ENCODE data around the gene LAMTOR1. TPM values are rescaled to one million over a fixed set of nuclear protein-coding genes. Genes with fewer than 3 reads are reported as not detected.

LAMTOR1 gene
- total RNA-seq, 1 donor from 2014 or later: 87.2 TPM

DNA sequence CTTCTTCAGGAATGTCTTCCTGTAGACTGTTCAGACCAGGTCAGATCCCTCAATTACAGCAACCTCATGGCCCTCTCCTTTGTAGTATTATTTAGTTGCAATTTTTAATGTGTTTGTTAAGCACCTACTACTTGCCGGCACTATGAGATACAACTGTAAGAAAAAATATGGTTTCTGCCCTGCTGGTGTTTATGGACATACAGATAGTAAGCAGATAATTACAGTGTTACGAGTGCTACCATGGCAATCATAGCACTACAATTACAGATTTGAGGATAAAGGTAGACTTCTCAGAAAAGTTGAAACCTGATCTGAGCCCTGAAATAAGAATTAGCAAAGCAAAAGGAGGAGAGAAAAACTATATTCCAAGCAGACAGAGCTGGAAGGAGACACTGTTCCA is 19.7 kb downstream of the LAMTOR1 start:
- Mint-ChIP-seq H3K4me3 (no peak overlapping the region), H3K36me3 (ENCODE audit: low read depth) (peaks cover 17% of the 10 kb centered on the region), H3K9me3 (no peaks in the 10 kb centered on the region), H3K27ac (no peak overlapping the region), H3K27me3 (no peaks in the 10 kb centered on the region), H3K4me1 (peaks cover 28% of the 10 kb centered on the region)
- intact Hi-C loops (cut with micrococcal nuclease): loop anchor here (5.0 kb wide), 1 partner anchor 1899 kb away; the partner anchor contains the start of gene UCP2
- ATAC-seq (ENCODE audit: low read depth) (no peak), DNase-seq (no peak)
- TF ChIP-seq, protein P1, sequence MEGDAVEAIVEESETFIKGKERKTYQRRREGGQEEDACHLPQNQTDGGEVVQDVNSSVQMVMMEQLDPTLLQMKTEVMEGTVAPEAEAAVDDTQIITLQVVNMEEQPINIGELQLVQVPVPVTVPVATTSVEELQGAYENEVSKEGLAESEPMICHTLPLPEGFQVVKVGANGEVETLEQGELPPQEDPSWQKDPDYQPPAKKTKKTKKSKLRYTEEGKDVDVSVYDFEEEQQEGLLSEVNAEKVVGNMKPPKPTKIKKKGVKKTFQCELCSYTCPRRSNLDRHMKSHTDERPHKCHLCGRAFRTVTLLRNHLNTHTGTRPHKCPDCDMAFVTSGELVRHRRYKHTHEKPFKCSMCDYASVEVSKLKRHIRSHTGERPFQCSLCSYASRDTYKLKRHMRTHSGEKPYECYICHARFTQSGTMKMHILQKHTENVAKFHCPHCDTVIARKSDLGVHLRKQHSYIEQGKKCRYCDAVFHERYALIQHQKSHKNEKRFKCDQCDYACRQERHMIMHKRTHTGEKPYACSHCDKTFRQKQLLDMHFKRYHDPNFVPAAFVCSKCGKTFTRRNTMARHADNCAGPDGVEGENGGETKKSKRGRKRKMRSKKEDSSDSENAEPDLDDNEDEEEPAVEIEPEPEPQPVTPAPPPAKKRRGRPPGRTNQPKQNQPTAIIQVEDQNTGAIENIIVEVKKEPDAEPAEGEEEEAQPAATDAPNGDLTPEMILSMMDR (IDR thresholded peaks at IDR 0.05): no peak
- CTCF ChIA-PET: no interaction called here
- POLR2A ChIA-PET: no interaction called here

DNA sequence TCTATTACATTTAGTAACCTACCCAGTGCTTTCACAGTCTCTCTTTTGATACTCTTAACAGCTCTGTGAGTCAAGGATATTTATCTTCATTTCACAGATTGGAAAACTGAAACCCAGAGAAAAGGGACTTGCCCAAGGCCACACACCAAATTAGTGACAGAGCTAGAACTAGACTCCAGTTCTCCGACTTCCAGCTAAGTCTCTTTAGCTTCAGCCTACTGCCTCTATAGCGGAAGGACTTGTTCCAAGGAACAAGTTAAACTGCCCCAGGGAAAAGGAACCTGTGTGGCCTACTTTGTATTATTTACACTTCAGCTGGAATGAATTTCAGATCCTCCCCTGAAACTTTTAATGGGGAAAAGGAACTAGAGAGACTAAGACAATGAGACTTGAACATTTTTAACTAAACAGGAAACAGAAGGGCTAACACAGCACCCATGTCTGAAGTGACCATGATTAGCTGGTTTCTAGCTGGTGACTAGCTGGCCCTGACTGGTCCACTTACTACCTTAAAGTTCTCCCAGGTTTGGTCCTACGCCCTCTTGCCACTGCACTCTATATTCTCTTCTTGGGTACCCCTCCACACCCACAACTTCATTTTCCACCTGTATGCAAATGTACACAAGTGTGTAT is 21.2 kb downstream of the LAMTOR1 start:
- H3K4me3 Mint-ChIP-seq: peak overlapping the region; percentile 95
- CTCF ChIA-PET: interaction anchor here (1.2 to 2.0 kb wide), 3 partner anchors 9 to 63 kb away, joined by 4 to 17 read pairs (median 13); no protein-coding TSS in a partner anchor
- no peaks in the 10 kb centered on the region for H3K27me3 Mint-ChIP-seq
- intact Hi-C loops (cut with micrococcal nuclease): loop anchor here (5.0 kb wide), 1 partner anchor 1900 kb away; the partner anchor contains the start of gene UCP2
- DNase-seq (no peak), ATAC-seq (ENCODE audit: low read depth) (no peak)
- peaks cover 11% of the 10 kb centered on the region for H3K36me3 Mint-ChIP-seq (ENCODE audit: low read depth)
- H3K9me3 Mint-ChIP-seq: no peaks in the 10 kb centered on the region
- H3K4me1 Mint-ChIP-seq: peaks cover 34% of the 10 kb centered on the region
- TF ChIP-seq, protein P1 (IDR thresholded peaks at IDR 0.05): no peak
- H3K27ac Mint-ChIP-seq: peak overlapping the region; percentile 59
- POLR2A ChIA-PET: interaction anchor here (0.6 to 2.0 kb wide), 8 partner anchors 10 to 50 kb away, joined by 3 to 13 read pairs (median 4); partner anchors contain the start of genes ANAPC15 and LAMTOR1

DNA sequence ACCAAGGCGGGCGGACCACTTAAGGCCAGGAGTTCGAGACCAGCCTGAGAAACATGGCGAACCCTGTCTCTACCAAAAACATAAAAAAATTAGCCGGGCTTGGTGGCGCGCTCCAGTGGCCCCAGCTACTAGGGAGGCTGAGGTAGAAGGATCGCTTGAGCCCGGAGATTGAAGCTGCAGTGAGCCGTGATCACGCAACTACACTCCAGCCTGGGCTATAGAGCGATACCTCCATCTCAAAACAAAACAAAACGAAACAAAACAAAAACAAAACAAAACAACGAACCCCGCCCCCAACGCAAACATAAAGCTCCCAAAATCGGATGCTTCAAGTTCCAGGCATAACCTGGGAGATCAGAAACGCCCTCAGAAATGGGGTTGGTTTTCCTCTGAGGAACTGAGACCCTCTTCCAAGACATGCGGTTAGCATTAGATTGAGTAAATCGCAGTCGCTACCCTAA is 21.9 kb downstream of the LAMTOR1 start:
- H3K9me3 Mint-ChIP-seq: no peaks in the 10 kb centered on the region
- H3K27me3 Mint-ChIP-seq: no peaks in the 10 kb centered on the region
- peak overlapping the region; percentile 91 for H3K27ac Mint-ChIP-seq
- TF ChIP-seq, protein P1 (IDR thresholded peaks at IDR 0.05): no peak
- DNase-seq (no peak), ATAC-seq (ENCODE audit: low read depth) (no peak)
- peaks cover 11% of the 10 kb centered on the region for H3K36me3 Mint-ChIP-seq (ENCODE audit: low read depth)
- peak overlapping the region; percentile 95 for H3K4me3 Mint-ChIP-seq
- POLR2A ChIA-PET: interaction anchor here (0.6 to 2.0 kb wide), 6 partner anchors 21 to 49 kb away, joined by 3 to 13 read pairs (median 4); partner anchors contain the start of genes ANAPC15 and LAMTOR1
- intact Hi-C loops (cut with micrococcal nuclease): loop anchor here (5.0 kb wide), 1 partner anchor 1901 kb away; the partner anchor contains the start of gene UCP2
- CTCF ChIA-PET: interaction anchor here (1.2 to 2.0 kb wide), 3 partner anchors 9 to 63 kb away, joined by 4 to 17 read pairs (median 13); no protein-coding TSS in a partner anchor
- H3K4me1 Mint-ChIP-seq: peaks cover 35% of the 10 kb centered on the region

DNA sequence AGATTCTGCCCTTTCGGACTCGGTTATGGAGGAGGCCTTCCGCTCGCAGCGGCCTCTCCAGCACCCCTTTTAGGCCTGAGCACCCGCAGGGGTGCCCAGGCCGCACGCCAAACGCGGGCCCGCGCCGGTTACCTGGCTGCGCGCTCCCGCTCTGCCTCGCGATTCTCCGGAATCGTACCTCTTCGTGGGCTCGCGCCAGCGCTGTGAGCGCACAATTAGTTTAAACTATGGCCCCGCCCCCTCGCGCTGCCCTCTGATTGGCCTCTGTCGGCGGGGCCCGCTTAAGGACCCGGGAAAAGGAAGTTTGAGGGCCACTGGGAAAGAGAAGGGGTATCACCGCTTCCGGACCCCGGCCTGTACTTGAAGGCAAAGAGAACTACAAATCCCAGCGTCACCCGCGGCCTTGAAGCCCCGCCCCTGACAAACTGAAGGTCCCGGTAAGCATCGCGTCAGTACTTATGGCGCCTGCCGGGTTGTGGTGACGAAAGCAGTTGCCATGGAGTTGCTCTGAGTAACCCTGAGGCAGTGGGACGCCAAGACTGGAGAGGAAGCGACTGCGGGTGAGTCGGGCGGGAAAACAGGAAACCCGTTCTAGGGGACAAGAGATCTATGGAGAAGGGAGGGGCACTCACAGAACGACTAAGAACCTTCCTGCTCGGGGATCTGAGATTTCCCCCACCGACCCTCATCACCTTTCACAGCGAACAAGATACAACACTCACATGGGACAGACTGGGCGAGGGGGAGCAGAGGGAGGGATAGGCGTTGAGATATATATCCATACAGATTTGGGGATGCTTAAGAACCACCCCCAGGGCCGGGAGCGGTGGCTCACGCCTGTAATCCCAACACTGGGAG is 22.5 kb downstream of the LAMTOR1 start, which contains the start of the genes LRRC51 and NUMA1:
LRRC51 (plus strand) TSS at position 525 of the 858 bp plus-strand sequence. CDS start 8,234 bp downstream, outside the sequence.
NUMA1 (minus strand) TSS at position 217 of the 858 bp plus-strand sequence. CDS start 44,599 bp downstream, outside the sequence.
- ChIA-PET POLR2A (interaction anchor here (0.7 to 1.1 kb wide), 2 partner anchors 1297 to 1680 kb away, joined by 3 to 4 read pairs; partner anchors contain the start of gene RAB6A), CTCF (no interaction called here)
- DNase-seq: peak; percentile 94
- intact Hi-C loops (cut with micrococcal nuclease): loop anchor here (1.0 to 5.0 kb wide), 10 partner anchors 11 to 1902 kb away; partner anchors contain the start of genes ANAPC15, CLPB, LAMTOR1 and UCP2
- ATAC-seq (ENCODE audit: low read depth): peak; percentile 90
- Mint-ChIP-seq H3K9me3 (no peaks in the 10 kb centered on the region), H3K4me3 (peak within 1 kb of the TSS; percentile 95), H3K36me3 (ENCODE audit: low read depth) (peaks cover 11% of the 10 kb centered on the region), H3K27ac (peak within 1 kb of the TSS; percentile 91), H3K27me3 (no peaks in the 10 kb centered on the region), H3K4me1 (peaks cover 35% of the 10 kb centered on the region)
- TF ChIP-seq, protein P1 (IDR thresholded peaks at IDR 0.05): no peak
